SK-N-MC (cell line): ENCODE measurements around the gene SULT1C2.

Experiments
- DNase-seq: peaks from one replicate; pipeline ENCODE4 v3.0.0-alpha.2; 2011; ENCODE audit warnings: low read depth, low spot score
- H3K27ac ChIP-seq: fragments of 200-600 bp; sonication (generic); 2 replicates; pipeline ENCODE4 v1.5.1; 2016; ENCODE audit warnings: mixed run types
- H3K36me3 ChIP-seq: fragments of 200-600 bp; sonication (generic); 2 replicates; pipeline ENCODE4 v1.6.1; 2017; ENCODE audit warnings: antibody characterized with exemption, low read length, mixed read lengths; ENCODE audit not compliant: insufficient read depth
- H3K4me3 ChIP-seq: fragments of 200-600 bp; sonication (generic); 2 replicates; pipeline ENCODE4 v1.5.1; 2016
- H3K9ac ChIP-seq: fragments of 200-600 bp; sonication (generic); 2 replicates; pipeline ENCODE4 v1.8.0; 2017; ENCODE audit warnings: mixed run types, mixed read lengths; ENCODE audit not compliant: insufficient read length
- H3K9me3 ChIP-seq: fragments of 200-600 bp; sonication (generic); 2 replicates; pipeline ENCODE4 v1.6.1; 2017; ENCODE audit warnings: low read depth, mild to moderate bottlenecking, antibody characterized with exemption, low read length, moderate library complexity, mixed read lengths
- EZH2 ChIP-seq: fragments of 200-600 bp; sonication (generic); IDR thresholded peaks from one replicate; pipeline ENCODE4 v1.6.1; 2017; ENCODE audit warnings: antibody characterized with exemption
- FOXP2 ChIP-seq: optimal IDR thresholded peaks from 2 replicates; pipeline ENCODE3; 2011; ENCODE audit warnings: mild to moderate bottlenecking, moderate library complexity; ENCODE audit not compliant: insufficient read depth; ENCODE audit errors: extremely low read length, control extremely low read depth
- POLR2AphosphoS5 ChIP-seq: IDR thresholded peaks from 2 replicates; pipeline ENCODE4 v1.6.1; 2012; ENCODE audit warnings: mild to moderate bottlenecking, low read depth, low read length, borderline replicate concordance

The SULT1C2 gene

GRCh38 chr2:108324531-108325255 is 36.0 kb downstream of the SULT1C2 start:
- Histone ChIP-seq H3K27ac (no peak overlapping the region), H3K4me3 (no peak overlapping the region), H3K9ac (no peak overlapping the region), H3K9me3 (no peaks in the 10 kb centered on the region), H3K36me3 (no peaks in the 10 kb centered on the region)
- no peak for DNase-seq
- TF ChIP-seq POLR2AphosphoS5 (no peak), FOXP2 (no peak), EZH2 (no peak)

DNA sequence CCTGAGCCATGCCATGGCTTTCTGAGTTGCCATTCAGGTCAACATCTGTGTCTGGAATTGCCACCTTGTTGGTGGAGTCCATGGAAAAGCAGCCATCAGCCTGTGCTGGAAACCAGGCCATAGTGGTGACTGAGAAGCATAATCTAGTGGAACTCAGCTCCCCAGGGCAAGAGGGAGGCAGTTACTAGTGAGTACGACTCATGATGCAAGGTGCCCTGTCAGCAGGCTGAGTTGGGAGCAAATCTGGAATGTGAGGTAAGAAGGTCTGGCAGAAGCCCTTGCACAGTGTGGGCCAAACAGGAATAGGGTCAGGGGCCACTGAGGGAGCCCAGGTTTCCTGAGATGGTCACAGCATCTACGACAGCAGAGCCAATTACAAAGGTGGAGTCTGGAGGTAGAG is 37.1 kb downstream of the SULT1C2 start:
- Histone ChIP-seq H3K4me3 (no peak overlapping the region), H3K36me3 (no peaks in the 10 kb centered on the region), H3K9me3 (no peaks in the 10 kb centered on the region), H3K27ac (no peak overlapping the region), H3K9ac (no peak overlapping the region)
- DNase-seq: no peak
- no peak for TF ChIP-seq FOXP2
- no peak for TF ChIP-seq EZH2
- TF ChIP-seq POLR2AphosphoS5: no peak

DNA sequence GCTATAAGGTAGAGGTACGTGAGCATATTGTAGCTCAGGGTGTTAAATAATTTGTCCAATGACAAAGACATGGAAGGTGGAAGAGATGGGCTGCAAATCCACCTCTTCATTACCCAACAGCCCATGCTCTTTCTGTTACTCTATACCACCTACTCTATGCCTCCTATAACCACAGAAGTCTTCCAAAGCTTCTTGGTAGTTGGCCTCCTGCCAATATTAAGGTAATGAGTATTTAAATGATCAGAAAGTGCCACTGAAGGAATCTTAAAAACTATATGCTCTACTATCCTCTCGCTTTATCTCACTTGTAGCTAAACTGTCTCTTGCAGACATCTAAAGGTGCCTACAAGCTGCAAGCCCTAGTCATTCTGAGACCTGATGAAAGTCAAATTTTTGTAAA is 41.1 kb downstream of the SULT1C2 start:
- Histone ChIP-seq H3K27ac (no peak overlapping the region), H3K9ac (no peak overlapping the region), H3K36me3 (no peaks in the 10 kb centered on the region), H3K9me3 (no peaks in the 10 kb centered on the region), H3K4me3 (no peak overlapping the region)
- TF ChIP-seq FOXP2 (no peak), POLR2AphosphoS5 (no peak), EZH2 (no peak)
- no peak for DNase-seq

GRCh38 chr2:108330979-108331378 is 42.3 kb downstream of the SULT1C2 start:
- TF ChIP-seq POLR2AphosphoS5 (no peak), EZH2 (no peak), FOXP2 (no peak)
- no peaks in the 10 kb centered on the region for H3K36me3 ChIP-seq
- no peak overlapping the region for H3K9ac ChIP-seq
- H3K27ac ChIP-seq: no peak overlapping the region
- peak; percentile 88 for DNase-seq
- no peaks in the 10 kb centered on the region for H3K9me3 ChIP-seq
- H3K4me3 ChIP-seq: peak overlapping the region; percentile 50

GRCh38 chr2:108345951-108346350 is 57.3 kb downstream of the SULT1C2 start:
- DNase-seq: no peak
- TF ChIP-seq EZH2 (no peak), POLR2AphosphoS5 (no peak), FOXP2 (no peak)
- Histone ChIP-seq H3K27ac (no peak overlapping the region), H3K4me3 (no peak overlapping the region), H3K9me3 (no peaks in the 10 kb centered on the region), H3K36me3 (no peaks in the 10 kb centered on the region), H3K9ac (no peak overlapping the region)

- no peak for TF ChIP-seq FOXP2
- no peak for TF ChIP-seq EZH2
- TF ChIP-seq POLR2AphosphoS5: no peak
- no peak for DNase-seq
- Histone ChIP-seq H3K9ac (no peak overlapping the region), H3K36me3 (no peaks in the 10 kb centered on the region), H3K27ac (no peak overlapping the region), H3K4me3 (no peak overlapping the region), H3K9me3 (no peaks in the 10 kb centered on the region)
These were observed 58.1 kb downstream of the SULT1C2 start for GRCh38 chr2:108346827-108347226.

DNA sequence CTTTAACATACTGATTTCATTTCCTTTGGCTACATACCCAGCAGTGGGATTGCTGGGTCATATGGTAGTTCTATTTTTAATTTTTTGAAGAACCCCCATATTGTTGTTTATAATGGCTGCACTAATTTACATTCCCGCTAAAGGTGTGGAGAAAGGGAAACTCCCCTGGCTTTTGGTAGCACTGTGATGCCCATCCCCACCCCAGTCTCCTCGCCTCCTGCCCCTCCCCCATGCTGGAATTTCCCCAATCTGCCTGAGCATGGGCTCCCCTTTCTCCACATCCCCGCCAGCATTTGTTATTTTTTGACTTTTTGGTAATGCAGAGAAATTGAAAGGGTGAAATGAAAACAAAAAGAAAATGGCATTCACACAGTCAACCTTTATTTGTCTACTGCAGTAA is 59.1 kb downstream of the SULT1C2 start:
- H3K4me3 ChIP-seq: no peak overlapping the region
- TF ChIP-seq POLR2AphosphoS5 (no peak), FOXP2 (no peak), EZH2 (no peak)
- no peak overlapping the region for H3K27ac ChIP-seq
- no peaks in the 10 kb centered on the region for H3K9me3 ChIP-seq
- H3K9ac ChIP-seq: no peak overlapping the region
- no peak for DNase-seq
- H3K36me3 ChIP-seq: no peaks in the 10 kb centered on the region

- H3K27ac ChIP-seq: no peak overlapping the region
- no peaks in the 10 kb centered on the region for H3K9me3 ChIP-seq
- H3K36me3 ChIP-seq: no peaks in the 10 kb centered on the region
- DNase-seq: no peak
- H3K4me3 ChIP-seq: no peak overlapping the region
- no peak overlapping the region for H3K9ac ChIP-seq
- TF ChIP-seq POLR2AphosphoS5 (no peak), EZH2 (no peak), FOXP2 (no peak)
These were observed 60.3 kb downstream of the SULT1C2 start for GRCh38 chr2:108348816-108349570.
